ENCODE results near the gene WDR55. TPM values are rescaled to one million over a fixed set of nuclear protein-coding genes. Genes with fewer than 3 reads are reported as not detected.
A peak's percentile ranks its signal among the peaks of the same experiment; 100 is the strongest.

WDR55 gene
- total and polyA plus RNA-seq, 2 of the 13 experiments (the other 11 are each of a cell fraction or from before 2014, with no cell fraction given): 17.7 to 18.2 TPM

DNA sequence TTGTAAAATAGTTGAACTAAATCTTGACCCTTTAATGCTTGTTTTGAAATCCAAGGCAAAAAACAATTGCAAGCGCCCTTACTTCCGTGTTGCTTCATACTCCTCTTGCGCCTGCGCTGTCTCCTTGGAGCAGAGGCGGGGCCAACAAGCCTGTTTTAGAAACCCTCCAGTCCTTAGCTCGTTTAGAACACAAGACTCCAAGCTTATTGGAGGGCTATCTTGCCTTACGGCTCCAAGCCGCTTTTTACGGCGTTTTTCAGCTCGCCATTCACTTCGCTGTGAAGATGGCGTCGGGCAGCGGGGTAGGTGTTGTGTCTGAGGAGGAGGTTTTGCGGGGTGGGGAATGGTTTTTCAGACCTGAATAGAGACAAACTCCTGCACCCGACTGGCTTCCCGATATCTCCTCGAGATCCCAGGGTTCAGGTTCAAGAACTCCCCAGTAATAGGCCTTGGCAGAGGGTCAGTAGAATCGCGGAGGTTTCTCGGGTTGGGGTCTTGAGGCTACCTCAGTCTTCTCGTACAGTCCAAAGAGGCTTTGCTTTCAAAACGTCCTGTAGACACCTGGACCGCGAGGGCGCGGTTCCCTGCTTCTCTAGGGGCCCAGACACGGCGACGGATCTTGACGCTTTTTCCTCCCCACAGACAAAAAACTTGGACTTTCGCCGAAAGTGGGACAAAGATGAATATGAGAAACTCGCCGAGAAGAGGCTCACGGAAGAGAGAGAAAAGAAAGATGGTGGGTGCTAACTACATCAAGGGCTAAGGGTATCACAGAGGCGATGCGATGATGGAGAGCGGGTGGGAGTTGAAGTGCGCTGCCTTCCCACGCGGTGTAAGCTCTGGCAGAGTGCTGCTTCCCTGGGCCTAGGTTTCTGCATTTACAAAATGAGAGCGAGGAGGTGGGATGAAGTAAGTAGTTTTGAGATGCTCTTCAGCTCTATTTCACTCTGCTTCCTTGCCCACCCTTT is 35.8 kb downstream of the WDR55 start, which contains the start of gene ZMAT2 (continued):
- TF ChIP-seq, protein P1, sequence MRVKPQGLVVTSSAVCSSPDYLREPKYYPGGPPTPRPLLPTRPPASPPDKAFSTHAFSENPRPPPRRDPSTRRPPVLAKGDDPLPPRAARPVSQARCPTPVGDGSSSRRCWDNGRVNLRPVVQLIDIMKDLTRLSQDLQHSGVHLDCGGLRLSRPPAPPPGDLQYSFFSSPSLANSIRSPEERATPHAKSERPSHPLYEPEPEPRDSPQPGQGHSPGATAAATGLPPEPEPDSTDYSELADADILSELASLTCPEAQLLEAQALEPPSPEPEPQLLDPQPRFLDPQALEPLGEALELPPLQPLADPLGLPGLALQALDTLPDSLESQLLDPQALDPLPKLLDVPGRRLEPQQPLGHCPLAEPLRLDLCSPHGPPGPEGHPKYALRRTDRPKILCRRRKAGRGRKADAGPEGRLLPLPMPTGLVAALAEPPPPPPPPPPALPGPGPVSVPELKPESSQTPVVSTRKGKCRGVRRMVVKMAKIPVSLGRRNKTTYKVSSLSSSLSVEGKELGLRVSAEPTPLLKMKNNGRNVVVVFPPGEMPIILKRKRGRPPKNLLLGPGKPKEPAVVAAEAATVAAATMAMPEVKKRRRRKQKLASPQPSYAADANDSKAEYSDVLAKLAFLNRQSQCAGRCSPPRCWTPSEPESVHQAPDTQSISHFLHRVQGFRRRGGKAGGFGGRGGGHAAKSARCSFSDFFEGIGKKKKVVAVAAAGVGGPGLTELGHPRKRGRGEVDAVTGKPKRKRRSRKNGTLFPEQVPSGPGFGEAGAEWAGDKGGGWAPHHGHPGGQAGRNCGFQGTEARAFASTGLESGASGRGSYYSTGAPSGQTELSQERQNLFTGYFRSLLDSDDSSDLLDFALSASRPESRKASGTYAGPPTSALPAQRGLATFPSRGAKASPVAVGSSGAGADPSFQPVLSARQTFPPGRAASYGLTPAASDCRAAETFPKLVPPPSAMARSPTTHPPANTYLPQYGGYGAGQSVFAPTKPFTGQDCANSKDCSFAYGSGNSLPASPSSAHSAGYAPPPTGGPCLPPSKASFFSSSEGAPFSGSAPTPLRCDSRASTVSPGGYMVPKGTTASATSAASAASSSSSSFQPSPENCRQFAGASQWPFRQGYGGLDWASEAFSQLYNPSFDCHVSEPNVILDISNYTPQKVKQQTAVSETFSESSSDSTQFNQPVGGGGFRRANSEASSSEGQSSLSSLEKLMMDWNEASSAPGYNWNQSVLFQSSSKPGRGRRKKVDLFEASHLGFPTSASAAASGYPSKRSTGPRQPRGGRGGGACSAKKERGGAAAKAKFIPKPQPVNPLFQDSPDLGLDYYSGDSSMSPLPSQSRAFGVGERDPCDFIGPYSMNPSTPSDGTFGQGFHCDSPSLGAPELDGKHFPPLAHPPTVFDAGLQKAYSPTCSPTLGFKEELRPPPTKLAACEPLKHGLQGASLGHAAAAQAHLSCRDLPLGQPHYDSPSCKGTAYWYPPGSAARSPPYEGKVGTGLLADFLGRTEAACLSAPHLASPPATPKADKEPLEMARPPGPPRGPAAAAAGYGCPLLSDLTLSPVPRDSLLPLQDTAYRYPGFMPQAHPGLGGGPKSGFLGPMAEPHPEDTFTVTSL (CRISPR knock-in tag; IDR thresholded peaks at IDR 0.05; ENCODE audit: borderline replicate concordance): no peak
- TF ChIP-seq TOPORS (CRISPR knock-in tag; IDR thresholded peaks at IDR 0.05) (peak; percentile 22; the same call in 1 of the 2 replicates), THRA (CRISPR knock-in tag; IDR thresholded peaks at IDR 0.05; ENCODE audit: borderline replicate concordance) (0 out of 2 replicates have a peak, but pooled peaks have one; percentile 39), MAZ (IDR thresholded peaks at IDR 0.05; ENCODE audit: borderline replicate concordance, low read depth, low read length) (no peak), MAZ (CRISPR knock-in tag; IDR thresholded peaks at IDR 0.05; ENCODE audit: low read depth) (peak; percentile 51; the same call in 1 of the 2 replicates), ZBTB26 (CRISPR knock-in tag; IDR thresholded peaks at IDR 0.05; ENCODE audit: borderline replicate concordance) (0 out of 2 replicates have a peak, but pooled peaks have one; percentile 21), ZFP82 (CRISPR knock-in tag; IDR thresholded peaks at IDR 0.05; ENCODE audit: borderline replicate concordance) (no peak)
- TF ChIP-seq, protein P2, sequence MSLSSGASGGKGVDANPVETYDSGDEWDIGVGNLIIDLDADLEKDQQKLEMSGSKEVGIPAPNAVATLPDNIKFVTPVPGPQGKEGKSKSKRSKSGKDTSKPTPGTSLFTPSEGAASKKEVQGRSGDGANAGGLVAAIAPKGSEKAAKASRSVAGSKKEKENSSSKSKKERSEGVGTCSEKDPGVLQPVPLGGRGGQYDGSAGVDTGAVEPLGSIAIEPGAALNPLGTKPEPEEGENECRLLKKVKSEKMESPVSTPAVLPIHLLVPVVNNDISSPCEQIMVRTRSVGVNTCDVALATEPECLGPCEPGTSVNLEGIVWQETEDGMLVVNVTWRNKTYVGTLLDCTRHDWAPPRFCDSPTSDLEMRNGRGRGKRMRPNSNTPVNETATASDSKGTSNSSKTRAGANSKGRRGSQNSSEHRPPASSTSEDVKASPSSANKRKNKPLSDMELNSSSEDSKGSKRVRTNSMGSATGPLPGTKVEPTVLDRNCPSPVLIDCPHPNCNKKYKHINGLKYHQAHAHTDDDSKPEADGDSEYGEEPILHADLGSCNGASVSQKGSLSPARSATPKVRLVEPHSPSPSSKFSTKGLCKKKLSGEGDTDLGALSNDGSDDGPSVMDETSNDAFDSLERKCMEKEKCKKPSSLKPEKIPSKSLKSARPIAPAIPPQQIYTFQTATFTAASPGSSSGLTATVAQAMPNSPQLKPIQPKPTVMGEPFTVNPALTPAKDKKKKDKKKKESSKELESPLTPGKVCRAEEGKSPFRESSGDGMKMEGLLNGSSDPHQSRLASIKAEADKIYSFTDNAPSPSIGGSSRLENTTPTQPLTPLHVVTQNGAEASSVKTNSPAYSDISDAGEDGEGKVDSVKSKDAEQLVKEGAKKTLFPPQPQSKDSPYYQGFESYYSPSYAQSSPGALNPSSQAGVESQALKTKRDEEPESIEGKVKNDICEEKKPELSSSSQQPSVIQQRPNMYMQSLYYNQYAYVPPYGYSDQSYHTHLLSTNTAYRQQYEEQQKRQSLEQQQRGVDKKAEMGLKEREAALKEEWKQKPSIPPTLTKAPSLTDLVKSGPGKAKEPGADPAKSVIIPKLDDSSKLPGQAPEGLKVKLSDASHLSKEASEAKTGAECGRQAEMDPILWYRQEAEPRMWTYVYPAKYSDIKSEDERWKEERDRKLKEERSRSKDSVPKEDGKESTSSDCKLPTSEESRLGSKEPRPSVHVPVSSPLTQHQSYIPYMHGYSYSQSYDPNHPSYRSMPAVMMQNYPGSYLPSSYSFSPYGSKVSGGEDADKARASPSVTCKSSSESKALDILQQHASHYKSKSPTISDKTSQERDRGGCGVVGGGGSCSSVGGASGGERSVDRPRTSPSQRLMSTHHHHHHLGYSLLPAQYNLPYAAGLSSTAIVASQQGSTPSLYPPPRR (CRISPR knock-in tag; IDR thresholded peaks at IDR 0.05; ENCODE audit: borderline replicate concordance): no peak
- TF ChIP-seq, protein P3, sequence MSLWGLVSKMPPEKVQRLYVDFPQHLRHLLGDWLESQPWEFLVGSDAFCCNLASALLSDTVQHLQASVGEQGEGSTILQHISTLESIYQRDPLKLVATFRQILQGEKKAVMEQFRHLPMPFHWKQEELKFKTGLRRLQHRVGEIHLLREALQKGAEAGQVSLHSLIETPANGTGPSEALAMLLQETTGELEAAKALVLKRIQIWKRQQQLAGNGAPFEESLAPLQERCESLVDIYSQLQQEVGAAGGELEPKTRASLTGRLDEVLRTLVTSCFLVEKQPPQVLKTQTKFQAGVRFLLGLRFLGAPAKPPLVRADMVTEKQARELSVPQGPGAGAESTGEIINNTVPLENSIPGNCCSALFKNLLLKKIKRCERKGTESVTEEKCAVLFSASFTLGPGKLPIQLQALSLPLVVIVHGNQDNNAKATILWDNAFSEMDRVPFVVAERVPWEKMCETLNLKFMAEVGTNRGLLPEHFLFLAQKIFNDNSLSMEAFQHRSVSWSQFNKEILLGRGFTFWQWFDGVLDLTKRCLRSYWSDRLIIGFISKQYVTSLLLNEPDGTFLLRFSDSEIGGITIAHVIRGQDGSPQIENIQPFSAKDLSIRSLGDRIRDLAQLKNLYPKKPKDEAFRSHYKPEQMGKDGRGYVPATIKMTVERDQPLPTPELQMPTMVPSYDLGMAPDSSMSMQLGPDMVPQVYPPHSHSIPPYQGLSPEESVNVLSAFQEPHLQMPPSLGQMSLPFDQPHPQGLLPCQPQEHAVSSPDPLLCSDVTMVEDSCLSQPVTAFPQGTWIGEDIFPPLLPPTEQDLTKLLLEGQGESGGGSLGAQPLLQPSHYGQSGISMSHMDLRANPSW (CRISPR knock-in tag; IDR thresholded peaks at IDR 0.05; ENCODE audit: borderline replicate concordance): no peak

Measured in HepG2 (cell line).